ENCODE data around the gene HTATSF1.

HTATSF1 gene, protein sequence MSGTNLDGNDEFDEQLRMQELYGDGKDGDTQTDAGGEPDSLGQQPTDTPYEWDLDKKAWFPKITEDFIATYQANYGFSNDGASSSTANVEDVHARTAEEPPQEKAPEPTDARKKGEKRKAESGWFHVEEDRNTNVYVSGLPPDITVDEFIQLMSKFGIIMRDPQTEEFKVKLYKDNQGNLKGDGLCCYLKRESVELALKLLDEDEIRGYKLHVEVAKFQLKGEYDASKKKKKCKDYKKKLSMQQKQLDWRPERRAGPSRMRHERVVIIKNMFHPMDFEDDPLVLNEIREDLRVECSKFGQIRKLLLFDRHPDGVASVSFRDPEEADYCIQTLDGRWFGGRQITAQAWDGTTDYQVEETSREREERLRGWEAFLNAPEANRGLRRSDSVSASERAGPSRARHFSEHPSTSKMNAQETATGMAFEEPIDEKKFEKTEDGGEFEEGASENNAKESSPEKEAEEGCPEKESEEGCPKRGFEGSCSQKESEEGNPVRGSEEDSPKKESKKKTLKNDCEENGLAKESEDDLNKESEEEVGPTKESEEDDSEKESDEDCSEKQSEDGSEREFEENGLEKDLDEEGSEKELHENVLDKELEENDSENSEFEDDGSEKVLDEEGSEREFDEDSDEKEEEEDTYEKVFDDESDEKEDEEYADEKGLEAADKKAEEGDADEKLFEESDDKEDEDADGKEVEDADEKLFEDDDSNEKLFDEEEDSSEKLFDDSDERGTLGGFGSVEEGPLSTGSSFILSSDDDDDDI

DNA sequence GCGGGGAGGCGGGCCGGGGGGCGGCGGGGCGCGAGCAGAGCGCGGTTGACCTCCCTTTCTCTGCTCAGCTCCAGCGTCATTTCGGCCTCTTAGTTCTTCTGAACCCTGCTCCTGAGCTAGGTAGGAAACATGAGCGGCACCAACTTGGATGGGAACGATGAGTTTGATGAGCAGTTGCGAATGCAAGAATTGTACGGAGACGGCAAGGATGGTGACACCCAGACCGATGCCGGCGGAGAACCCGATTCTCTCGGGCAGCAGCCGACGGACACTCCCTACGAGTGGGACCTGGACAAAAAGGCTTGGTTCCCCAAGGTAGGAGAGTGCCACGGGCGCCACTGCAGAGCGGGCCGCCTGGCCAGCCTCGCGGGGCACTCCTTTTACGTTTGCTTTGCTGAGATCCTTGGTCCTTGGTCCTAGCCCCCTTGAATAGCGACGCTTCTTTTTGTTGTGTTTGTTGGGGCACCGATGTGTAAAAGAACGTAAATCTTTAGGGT is at the start of gene HTATSF1:
TSS of gene HTATSF1 (plus strand) at position 37 of the 497 bp plus-strand sequence. CDS start at position 130, 93 bp downstream.
- Histone ChIP-seq H3K27me3 (no peaks in the 10 kb centered on the region), H3K27ac (peak within 1 kb of the TSS; percentile 95), H3K4me3 (ENCODE audit: low read depth in 1 of 2, low read length in 1 of 2) (peak within 1 kb of the TSS; percentile 69 to 78), H3K4me1 (ENCODE audit: control insufficient read depth in 1 of 2, insufficient read depth in 1 of 2, low read depth in 1 of 2, low read length in 1 of 2) (peaks cover 18 to 28% of the 10 kb centered on the region in 2 experiments), H3K9me3 (no peaks in the 10 kb centered on the region), H3K36me3 (peaks cover 9% of the 10 kb centered on the region)
- TF ChIP-seq, protein P1, sequence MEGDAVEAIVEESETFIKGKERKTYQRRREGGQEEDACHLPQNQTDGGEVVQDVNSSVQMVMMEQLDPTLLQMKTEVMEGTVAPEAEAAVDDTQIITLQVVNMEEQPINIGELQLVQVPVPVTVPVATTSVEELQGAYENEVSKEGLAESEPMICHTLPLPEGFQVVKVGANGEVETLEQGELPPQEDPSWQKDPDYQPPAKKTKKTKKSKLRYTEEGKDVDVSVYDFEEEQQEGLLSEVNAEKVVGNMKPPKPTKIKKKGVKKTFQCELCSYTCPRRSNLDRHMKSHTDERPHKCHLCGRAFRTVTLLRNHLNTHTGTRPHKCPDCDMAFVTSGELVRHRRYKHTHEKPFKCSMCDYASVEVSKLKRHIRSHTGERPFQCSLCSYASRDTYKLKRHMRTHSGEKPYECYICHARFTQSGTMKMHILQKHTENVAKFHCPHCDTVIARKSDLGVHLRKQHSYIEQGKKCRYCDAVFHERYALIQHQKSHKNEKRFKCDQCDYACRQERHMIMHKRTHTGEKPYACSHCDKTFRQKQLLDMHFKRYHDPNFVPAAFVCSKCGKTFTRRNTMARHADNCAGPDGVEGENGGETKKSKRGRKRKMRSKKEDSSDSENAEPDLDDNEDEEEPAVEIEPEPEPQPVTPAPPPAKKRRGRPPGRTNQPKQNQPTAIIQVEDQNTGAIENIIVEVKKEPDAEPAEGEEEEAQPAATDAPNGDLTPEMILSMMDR (IDR thresholded peaks at IDR 0.05), result no peak

DNA sequence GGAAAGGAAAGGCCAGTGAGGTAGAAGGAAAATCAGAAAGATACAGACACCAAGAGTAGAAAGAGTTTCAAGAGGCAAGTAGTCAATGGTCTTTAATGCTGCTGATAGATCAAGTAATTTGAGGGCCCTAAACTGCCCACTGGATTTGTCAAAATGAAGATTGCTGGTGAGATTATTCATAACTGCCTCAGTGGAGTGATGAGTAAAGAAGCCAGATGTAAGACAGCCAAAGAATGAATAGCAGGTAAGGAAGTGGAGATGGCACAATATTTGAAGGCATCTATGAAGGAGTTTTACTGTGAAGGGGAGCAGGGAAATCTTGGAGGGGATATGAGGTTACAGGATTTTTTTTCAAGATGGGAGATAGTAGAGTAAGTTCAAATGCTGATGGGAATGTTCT is 49.4 kb upstream of the HTATSF1 start:
- Histone ChIP-seq H3K4me1 (ENCODE audit: control insufficient read depth in 1 of 2, insufficient read depth in 1 of 2, low read depth in 1 of 2, low read length in 1 of 2) (no peaks in the 10 kb centered on the region), H3K4me3 (ENCODE audit: low read depth in 1 of 2, low read length in 1 of 2) (no peak overlapping the region), H3K27ac (no peak overlapping the region), H3K9me3 (no peaks in the 10 kb centered on the region), H3K27me3 (no peaks in the 10 kb centered on the region), H3K36me3 (no peaks in the 10 kb centered on the region)
- TF ChIP-seq, protein P1 (IDR thresholded peaks at IDR 0.05), result no peak

DNA sequence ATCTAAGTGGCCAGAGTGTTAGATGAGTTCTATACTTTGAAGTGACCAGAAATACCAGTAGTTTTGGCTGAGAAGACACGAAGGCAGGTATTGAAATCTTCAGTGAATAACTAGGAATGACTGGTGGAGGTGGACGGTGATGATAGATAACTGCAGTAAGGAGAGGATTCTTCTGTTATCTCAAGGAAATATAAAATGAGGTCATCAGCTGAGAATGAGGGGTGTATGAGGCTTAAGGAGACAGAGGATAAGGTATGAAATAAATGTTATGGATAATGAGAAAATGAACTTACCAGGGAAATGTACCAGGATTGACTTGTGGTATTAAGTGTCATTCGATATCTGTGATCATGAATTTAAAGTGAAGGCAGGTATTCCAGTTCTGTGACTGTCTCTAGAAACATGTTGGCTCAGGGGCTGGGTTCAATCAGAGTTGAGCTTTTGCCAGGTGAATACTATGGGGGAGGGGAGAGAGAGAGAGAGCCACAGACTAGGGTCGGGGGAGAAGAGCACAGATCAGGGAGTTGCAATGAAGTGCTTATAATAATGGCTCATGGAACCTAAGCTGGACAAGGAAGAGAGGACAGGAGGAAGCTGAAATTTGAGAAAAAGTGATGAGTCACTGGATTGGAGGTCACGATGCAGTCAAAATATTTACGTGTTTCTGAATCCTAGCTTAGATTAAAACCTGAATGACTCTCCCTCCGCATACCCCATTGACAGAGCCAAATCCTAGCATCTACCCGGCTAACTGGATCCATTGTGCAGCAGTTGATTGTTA is 47.2 kb upstream of the HTATSF1 start:
- Histone ChIP-seq H3K36me3 (no peaks in the 10 kb centered on the region), H3K27me3 (no peaks in the 10 kb centered on the region), H3K4me1 (ENCODE audit: control insufficient read depth in 1 of 2, insufficient read depth in 1 of 2, low read depth in 1 of 2, low read length in 1 of 2) (no peaks in the 10 kb centered on the region), H3K9me3 (no peaks in the 10 kb centered on the region), H3K4me3 (ENCODE audit: low read depth in 1 of 2, low read length in 1 of 2) (no peak overlapping the region), H3K27ac (no peak overlapping the region)
- TF ChIP-seq, protein P1 (IDR thresholded peaks at IDR 0.05), result no peak

DNA sequence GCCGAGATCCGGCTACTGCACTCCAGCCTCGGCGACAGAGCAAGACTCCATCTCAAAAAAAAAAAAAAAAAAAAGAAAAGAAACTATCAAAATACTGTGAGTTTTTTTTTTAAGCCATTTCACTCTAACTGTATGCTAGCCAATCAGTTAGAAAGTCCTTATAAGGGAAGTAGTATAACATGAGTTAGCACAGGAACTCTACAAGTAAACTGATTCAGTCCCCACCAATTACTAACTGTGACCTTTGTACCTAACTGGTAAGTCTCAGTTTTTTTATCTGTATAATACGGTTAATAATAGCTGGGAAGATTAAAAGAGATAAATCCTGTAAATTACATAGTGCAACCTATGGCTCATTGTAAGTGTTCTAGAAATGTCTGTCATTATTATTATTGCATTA is 44.8 kb upstream of the HTATSF1 start:
- Histone ChIP-seq H3K27me3 (no peaks in the 10 kb centered on the region), H3K27ac (no peak overlapping the region), H3K4me3 (ENCODE audit: low read depth in 1 of 2, low read length in 1 of 2) (no peak overlapping the region), H3K9me3 (no peaks in the 10 kb centered on the region), H3K36me3 (no peaks in the 10 kb centered on the region), H3K4me1 (ENCODE audit: control insufficient read depth in 1 of 2, insufficient read depth in 1 of 2, low read depth in 1 of 2, low read length in 1 of 2) (no peaks in the 10 kb centered on the region)
- TF ChIP-seq, protein P1 (IDR thresholded peaks at IDR 0.05), result no peak

DNA sequence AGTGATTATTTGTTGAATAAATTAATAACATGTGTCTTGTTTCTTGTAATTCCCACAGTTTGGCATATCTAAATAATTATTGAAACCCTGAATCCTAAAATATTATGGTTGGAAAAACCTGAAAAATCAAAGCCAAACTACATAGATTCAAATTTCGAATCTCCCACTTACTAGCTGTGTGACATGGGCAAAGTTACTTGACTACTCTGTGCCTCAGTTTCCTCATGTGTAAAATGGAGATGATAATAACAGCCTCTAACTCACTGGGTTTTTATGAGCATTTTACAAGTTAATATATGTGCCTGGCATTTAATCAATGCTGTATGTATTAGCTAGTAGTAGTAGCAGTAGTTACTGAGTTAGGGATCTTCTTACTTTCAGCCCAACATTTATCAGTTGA is 44.3 kb upstream of the HTATSF1 start:
- TF ChIP-seq, protein P1 (IDR thresholded peaks at IDR 0.05), result no peak
- no peaks in the 10 kb centered on the region for H3K36me3 ChIP-seq

More for the DNA sequence above, 44.3 kb upstream of the HTATSF1 start:
- Histone ChIP-seq H3K27ac (no peak overlapping the region), H3K4me1 (ENCODE audit: control insufficient read depth in 1 of 2, insufficient read depth in 1 of 2, low read depth in 1 of 2, low read length in 1 of 2) (no peaks in the 10 kb centered on the region), H3K27me3 (no peaks in the 10 kb centered on the region), H3K4me3 (ENCODE audit: low read depth in 1 of 2, low read length in 1 of 2) (no peak overlapping the region), H3K9me3 (no peaks in the 10 kb centered on the region)
